ENCODE results near the gene STK39.

The STK39 gene

GRCh38 chr2:168183308-168183997 is 63.9 kb downstream of the STK39 start:
- no peak for DNase-seq (ENCODE audit: low read depth)

DNA sequence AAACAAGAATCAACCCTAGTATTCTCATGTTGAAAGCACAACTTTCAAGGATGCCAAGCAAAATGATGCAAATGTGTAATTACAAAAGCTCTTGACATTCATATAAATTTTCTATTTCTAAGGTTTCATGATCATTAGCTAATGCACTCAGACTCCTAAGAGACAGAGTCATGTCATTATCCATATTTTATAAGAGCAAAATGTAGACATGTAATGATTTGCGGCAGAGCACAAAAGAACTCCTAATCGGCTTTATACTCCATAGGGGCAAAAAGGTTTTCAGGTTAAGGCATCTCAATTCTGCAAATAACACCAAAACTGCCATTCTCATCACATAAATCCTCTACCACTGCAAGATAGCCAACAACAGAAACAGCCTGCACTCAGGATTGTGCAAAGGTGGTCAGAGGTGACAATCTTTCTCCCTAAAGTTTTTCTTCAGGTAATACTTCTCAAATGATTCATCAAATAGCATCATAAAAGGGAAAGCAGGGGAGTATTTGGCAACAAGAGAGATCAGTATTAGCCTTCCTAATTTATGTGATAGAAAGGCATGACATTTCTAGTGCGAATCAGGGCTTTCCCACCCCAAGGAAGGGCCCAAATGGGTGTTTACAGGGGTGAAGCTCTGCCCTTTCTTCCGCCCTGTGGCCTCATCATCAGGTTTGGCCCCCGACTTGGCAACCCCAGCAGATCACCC is 64.7 kb downstream of the STK39 start:
- no peak for DNase-seq (ENCODE audit: low read depth)

DNA sequence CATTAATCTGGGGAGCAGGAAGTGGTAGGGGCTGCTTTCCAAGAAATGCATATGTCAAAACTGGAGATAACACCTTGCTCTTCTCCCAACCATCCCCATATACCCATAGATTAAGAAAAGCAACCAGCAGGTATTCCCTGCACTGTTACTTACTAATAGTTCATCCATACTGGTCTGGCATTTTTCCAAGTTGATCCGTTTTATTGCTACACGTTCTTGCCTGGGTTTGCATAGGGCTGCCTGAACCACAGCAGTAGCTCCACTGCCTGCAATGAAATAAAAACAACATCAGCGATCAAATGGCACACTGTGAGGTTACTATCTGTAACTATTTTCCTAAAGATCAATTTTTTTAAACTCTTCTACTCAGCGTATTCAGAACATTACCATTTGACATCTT is 65.6 kb downstream of the STK39 start:
- no peak for DNase-seq (ENCODE audit: low read depth)

- DNase-seq (ENCODE audit: low read depth): no peak
Measured at GRCh38 chr2:168180914-168181313, 66.5 kb downstream of the STK39 start.

DNA sequence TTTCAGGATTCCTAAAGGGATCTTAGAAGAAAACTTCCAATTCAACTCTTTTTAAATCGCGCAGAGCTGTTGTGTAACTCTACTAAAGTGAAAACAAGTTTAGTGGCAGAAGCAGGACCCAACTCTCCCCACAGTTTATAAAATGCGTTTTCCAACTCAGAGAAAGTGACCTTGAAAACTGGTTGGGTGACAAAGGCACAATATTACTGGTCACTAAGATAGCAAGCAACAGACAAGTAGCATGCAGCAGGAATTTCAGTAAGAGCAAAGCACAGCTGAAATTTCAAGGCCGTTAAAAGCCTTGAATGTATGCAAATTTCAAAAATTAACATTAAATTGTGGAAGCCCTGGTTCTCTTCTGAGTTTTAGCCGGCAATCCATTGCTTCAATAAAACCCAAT is 66.9 kb downstream of the STK39 start:
- no peak for DNase-seq (ENCODE audit: low read depth)

- no peak for DNase-seq (ENCODE audit: low read depth)
Measured at GRCh38 chr2:168179592-168179991, 67.8 kb downstream of the STK39 start.

GRCh38 chr2:168178520-168179324 is 68.7 kb downstream of the STK39 start:
- no peak for DNase-seq (ENCODE audit: low read depth)

DNA sequence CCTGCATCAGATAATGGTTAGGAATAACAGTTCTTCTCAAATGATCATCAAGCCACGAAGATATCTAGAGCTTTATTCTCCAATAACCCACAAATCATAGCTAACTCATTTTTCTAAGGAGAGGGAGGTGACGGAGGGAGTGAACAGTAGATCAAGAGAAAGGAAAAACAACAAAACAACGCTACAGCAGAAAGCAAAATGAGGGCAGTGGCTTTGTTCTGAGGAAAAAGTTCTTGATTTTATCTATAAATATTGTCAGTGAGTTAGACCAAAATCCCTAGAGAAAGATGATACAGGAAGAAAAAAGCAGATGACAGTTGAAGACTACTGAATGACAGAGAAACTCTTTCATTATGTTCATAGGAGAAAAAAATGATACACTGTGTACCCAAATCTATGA is 71.0 kb downstream of the STK39 start:
- no peak for DNase-seq (ENCODE audit: low read depth)

DNA sequence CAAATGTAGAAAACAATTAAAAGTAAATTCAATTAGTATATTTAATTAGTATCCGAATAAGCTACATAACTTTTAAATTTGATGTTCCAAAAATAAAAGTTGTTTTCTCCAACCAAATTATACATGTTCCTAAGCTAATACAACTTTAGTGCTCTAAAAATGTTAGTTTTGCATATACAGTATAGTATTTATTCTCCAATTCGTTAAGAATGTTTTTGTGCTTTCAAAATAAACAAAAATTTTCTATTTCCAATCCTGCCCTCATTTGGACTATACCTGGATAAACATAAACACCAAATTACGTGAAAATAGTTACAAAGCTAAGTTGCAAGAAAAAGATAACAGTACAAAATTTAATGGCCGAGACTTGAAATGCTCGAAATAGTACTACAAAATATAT is 71.9 kb downstream of the STK39 start:
- DNase-seq (ENCODE audit: low read depth): no peak

DNA sequence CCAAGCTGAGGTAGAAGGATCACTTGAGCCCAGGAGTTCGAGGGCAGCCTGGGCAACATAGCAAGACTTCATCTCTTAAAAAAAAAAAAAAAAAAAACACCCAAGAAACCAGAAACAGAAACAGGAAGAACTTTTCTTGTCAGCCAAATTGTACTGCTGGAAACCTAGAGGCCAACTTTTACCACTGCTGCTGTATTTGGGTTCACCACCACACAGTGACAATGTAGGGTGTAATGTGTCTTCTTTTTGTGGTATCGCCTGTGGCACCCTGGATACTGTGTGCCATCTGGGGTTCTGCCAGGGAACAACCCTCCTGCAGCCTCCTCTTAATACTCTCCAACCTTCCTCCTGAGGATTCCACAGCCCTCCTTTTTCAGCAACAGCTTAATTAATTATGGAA is 72.6 kb downstream of the STK39 start:
- DNase-seq (ENCODE audit: low read depth): no peak

DNA sequence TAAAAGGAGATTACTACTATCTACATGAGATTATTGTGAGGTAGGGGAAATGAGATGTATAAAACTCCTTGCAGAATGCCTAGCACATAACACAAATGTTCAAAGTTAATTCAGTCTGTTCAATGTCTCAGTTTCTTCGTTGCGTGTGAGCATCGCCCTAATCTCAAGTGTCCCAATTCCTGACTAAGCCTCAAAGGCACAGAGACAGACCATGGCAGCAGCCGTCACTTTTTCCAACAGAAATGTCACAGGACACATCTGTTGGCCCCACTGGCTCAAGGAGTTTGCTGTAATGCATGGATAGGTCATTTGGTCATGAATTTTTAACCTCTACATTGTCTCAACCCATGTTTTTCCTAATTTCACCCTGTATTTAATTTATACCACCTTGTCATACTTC is 75.3 kb downstream of the STK39 start:
- DNase-seq (ENCODE audit: low read depth): no peak

DNA sequence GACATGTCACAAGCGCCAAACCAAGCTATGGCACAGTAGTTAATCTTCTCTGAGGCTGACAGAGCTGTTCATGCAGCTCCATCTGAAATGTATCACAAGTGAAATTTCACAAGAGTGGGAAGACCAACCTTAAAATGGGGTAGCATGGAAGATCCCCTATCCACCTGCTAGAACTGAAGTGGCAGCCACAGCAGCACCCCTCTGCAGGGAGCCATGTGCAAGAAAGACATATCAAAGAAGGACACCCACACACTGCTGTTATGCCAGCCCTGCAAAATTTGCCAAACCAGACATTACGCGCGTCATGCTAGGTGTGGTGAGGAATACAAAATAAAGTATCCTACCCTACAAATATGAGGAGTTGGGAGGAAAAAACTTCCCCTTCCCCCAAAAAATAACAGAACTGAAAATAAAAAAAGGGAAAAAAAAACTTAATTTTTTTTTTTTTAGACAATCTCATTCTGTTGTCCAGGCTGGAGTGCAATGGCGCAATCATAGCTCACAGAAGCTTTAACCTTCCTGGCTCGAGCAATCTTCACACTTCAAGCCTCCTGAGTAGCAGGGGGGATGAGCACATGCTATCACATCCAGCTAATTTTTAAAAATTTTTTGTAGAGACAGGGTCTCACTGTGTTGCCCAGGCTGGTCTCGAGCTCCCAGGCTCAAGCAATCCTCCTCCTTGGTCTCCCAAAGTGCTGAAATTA is 76.2 kb downstream of the STK39 start:
- no peak for DNase-seq (ENCODE audit: low read depth)

DNA sequence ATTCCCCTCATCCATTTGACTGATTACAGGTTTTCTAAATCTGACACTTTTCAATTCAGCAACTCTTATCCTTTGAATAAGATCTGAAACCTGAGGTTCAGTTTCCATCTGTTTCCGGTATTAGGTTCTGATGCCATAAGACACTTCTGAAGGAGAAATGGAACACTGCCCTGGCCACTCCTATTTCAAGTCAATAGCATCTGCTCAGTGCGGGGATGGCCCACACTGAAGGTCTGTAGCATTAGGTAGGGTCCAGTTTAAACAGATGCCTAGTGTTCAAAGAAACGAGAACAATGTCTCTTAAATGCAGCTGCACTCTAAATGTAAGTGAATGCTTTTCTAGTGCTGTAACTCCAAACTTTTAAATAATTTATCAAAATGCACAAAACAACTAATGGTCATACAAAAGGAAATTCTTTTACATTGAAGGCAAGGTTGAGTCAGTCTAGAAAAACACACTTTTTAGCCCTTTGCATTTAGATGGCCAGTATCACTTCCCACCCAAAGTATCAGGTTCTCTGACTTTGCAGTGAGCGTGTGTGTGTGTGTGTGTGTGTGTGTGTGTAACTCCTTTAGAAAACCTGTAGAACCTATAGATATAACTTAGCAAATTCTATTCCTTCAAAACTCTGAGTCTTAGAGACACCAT is 78.2 kb downstream of the STK39 start:
- DNase-seq (ENCODE audit: low read depth): no peak

GRCh38 chr2:168167511-168168263 is 79.7 kb downstream of the STK39 start:
- no peak for DNase-seq (ENCODE audit: low read depth)

DNA sequence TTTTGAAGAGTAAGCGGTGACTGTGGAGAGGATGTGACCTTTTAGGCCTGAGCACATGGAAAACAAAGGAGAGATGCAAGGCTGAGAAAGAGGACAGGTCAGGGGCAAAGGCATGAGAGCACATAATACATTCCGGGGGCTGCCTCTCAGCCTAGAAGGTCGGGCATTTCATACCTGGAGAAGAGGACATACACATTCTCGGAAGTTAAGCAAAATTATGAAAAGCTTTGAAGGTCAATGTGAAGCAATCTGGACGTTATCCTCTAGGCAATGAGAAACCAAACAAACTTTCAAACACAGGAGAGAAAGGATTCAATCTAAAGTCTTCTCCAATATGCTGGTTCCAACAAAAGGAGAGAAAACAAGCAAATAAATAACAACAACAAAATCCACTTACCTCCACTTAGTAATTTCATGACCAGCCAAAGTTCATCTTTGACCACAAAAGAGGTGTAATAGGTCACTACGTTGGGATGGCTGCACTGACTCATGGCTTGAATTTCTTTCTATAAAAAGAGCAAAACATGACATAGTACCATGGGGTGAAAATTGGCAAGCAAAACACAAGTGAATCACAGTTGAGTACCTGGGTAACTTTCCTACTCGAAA is 80.4 kb downstream of the STK39 start:
- DNase-seq (ENCODE audit: low read depth): no peak

DNA sequence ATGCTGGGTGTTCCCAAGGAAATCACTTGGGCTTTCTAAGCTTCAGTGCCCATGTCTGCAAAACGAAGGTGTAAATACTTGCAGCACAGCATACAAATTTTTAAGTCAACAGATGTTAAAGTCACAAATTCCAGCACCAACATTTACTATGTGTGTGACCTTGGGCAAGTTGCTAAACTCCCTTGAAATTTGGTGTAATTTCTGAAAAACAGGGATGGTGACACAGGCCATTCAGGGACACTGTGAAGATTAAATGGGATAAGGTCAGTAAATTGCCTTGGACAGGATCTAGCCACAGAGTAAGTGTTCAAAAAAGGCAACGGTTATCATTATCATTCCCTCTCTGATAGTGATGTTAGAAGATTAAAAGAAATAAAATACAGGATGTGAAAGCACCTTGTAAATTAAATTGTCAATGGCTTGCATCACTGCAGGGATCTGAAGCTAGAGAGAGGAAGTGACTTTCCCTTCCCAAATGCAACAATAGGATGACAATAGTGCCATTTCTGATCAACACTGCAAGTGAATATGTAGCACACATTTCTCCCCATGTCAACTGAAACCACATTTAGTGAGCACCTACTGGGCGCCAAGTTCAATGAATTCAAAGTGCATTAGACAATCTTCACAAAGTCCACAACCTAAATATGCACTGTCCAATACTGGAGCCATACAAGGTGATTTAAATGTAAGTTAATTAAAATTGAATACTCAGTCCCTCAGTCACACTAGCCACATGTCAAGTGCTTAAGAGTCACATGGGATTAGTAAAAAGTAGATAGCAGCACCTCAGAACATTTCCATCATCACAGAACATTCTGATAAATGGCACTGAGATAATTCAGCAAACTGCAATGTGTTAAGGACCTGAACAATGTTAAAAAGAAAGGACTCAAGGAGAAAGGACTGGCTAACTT is 81.2 kb downstream of the STK39 start:
- DNase-seq (ENCODE audit: low read depth): no peak

DNA sequence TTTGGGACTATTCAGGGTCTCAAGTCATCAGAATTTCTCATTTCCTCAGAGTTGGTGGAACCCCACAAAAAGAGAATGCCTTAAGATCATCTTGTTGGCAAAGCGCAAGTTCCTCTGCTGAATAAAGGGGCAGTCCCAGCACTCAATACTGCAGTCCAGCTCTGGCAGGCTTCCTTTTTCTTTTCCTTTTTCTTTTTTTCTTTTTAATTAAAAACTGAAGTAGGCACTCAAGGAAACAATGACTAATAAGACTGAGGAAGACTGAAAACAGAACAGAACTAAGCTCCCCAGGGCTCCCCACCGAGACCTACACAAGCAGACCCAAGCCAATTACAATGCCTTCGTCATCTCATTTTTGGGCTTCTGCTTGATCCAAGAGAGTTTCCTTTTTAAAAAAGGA is 82.0 kb downstream of the STK39 start:
- no peak for DNase-seq (ENCODE audit: low read depth)

DNA sequence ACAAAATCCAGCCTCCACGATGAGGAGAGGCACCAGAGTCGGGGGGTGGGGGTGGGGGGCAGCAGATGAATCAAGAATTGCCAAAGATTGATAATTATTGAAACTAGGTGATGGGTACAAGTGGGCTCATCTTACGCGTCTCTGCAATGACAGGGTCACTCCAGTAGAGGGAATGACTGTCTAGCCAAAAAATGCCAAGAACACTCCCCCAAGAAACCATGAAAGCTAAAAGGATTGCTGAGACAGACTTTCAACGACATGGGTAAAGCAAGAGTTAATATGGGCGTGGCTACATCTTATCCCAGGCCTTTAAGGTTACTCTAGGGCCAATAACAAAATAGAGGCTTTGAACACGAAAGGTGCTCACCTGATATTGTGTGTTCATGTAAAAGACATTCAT is 86.5 kb downstream of the STK39 start:
- no peak for DNase-seq (ENCODE audit: low read depth)

DNA sequence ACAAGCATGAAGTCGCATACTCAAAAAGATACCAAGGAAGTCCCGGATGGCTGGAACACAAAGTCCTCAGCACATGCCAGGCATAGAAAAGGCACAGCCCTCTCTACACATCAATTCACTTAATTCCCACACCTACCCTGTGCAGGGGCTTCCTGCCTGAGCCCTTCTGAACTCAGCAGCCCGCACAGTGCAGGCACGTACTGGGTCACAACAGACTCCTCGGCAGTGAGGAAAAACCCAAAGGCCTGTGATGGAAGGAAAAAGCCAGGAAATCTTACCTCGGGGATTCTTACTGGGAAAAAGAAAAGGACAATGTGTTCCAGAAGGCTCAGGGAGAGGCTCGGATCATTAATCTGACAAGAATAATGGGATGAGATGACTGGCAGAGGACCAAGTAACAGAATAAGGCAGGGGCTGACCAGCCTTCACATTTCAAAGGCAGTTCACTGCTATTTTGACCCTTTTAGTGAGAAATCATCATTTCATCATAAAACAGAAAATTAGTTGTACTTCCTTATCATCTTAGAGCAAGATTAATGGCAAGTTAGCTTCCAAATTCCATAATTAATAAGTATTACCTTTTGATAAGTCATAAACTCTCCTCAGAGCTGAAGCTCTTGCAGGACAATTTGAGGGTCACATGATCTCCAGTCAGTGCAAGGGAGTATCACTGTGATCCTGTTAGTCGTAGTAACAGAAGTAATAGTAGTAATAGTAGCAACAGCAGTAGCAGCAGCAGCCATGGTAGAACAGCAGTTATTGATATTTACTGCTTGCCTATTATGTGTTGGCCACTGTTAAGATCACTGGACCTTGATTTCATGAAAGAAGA is 87.4 kb downstream of the STK39 start:
- no peak for DNase-seq (ENCODE audit: low read depth)

Data from activated T-cell treated with anti-CD3 and anti-CD28 coated beads for 24 hours (primary cell).